Measurements from ENCODE around the gene SLIT3.

DNA sequence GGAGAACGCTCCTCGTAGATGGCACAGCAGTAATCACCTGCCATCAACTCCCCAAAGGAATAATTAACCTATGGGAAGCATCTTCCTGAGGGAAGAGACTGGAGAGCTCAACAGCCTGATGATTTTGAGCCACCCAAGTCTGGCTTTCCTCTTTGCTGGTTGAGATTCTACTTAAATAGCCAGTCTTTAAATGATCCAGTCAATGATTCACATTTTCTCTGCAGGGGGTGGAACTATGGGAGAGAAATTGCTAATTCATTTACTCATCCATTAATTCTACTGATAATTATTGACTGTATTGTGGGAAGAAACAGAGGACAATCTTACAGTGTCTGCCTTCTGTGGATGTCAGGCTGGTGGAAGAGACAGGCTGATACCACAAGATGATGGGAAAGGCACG, 366.8 kb downstream of the SLIT3 start:
- TF ChIP-seq POLR2A (IDR thresholded peaks at IDR 0.05; ENCODE audit: low read depth, low read length) (no peak), POLR2AphosphoS5 (IDR thresholded peaks at IDR 0.05; ENCODE audit: low read depth, low read length) (no peak), PAX5 (IDR thresholded peaks at IDR 0.05; ENCODE audit: insufficient read depth, low read length, severe bottlenecking) (no peak), TAF1 (IDR thresholded peaks at IDR 0.05; ENCODE audit: low read depth, low read length) (no peak), SPI1 (IDR thresholded peaks at IDR 0.05; ENCODE audit: low read depth, low read length) (no peak)

All from GM12891 (cell line).